IMR-90 (cell line): ENCODE measurements around the gene DYSF. TPM values are rescaled to one million over a fixed set of nuclear protein-coding genes. Genes with fewer than 3 reads are reported as not detected.

Source experiments
- ATAC-seq: fragments of 200-7000 bp; cut with Tn5 transposase; 2 replicates; pipeline ENCODE4 v1.9.1; 2020; ENCODE audit warnings: low read depth, mild to moderate bottlenecking, moderate library complexity
- BruUV-seq: library from RNA; stranded (reverse); fragments of 400-500 nt; replicated peaks from 2 replicates; lab custom pipeline; 2021; lab: Mats Ljungman, UMichigan
- CTCF ChIA-PET: fragments of 300-600 bp; formaldehyde crosslinking; extraction: SDS; loops from one replicate; lab custom pipeline; 2021; ENCODE audit warnings: antibody characterized with exemption; lab: Yijun Ruan, JAX
- POLR2A ChIA-PET: fragments of 300-600 bp; sonication (Branson Sonifier 250); formaldehyde crosslinking; loops from one replicate; lab custom pipeline; 2022; ENCODE audit warnings: antibody characterized with exemption; ENCODE audit not compliant: unreplicated experiment; lab: Charles Lee
- DNase-seq: peaks from one replicate; pipeline ENCODE4 v3.0.0; 2013
- H2AFZ ChIP-seq: replicated peaks from 2 replicates; pipeline ENCODE3; 2013; ENCODE audit warnings: low read length, mild to moderate bottlenecking; ENCODE audit not compliant: poor library complexity
- H2AK5ac ChIP-seq: 2 replicates; pipeline ENCODE4 v1.6.1; 2013; ENCODE audit warnings: low read depth, low read length, inconsistent platforms
- H2AK9ac ChIP-seq: replicated peaks from 2 replicates; pipeline ENCODE3; 2013; ENCODE audit warnings: mild to moderate bottlenecking, low read depth, low read length, moderate library complexity; ENCODE audit not compliant: poor library complexity
- H2BK120ac ChIP-seq: 2 replicates; pipeline ENCODE4 v1.6.1; 2013; ENCODE audit warnings: low read depth, low read length, inconsistent platforms
- H2BK15ac ChIP-seq: 3 replicates; pipeline ENCODE4 v1.6.1; 2013; ENCODE audit warnings: low read depth, low read length, inconsistent platforms
- H2BK20ac ChIP-seq: 2 replicates; pipeline ENCODE4 v1.6.1; 2013; ENCODE audit warnings: low read depth, mild to moderate bottlenecking, inconsistent platforms, low read length, moderate library complexity
- H2BK5ac ChIP-seq: 2 replicates; pipeline ENCODE4 v1.6.1; 2013; ENCODE audit warnings: mild to moderate bottlenecking, low read depth, low read length, inconsistent platforms; ENCODE audit not compliant: poor library complexity, severe bottlenecking
- H3K14ac ChIP-seq: replicated peaks from 2 replicates; pipeline ENCODE4 v1.6.1; 2013; ENCODE audit warnings: low read depth, low read length, inconsistent platforms
- H3K18ac ChIP-seq: 2 replicates; pipeline ENCODE4 v1.6.1; 2013; ENCODE audit warnings: low read depth, low read length, control low read depth
- H3K23ac ChIP-seq: 2 replicates; pipeline ENCODE4 v1.6.1; 2013; ENCODE audit warnings: low read depth, low read length, inconsistent platforms
- H3K27ac ChIP-seq: 2 replicates; pipeline ENCODE4 v1.5.1; 2013; ENCODE audit warnings: mild to moderate bottlenecking, control low read depth, low read length; ENCODE audit not compliant: insufficient read depth
- H3K27me3 ChIP-seq: 2 replicates; pipeline ENCODE4 v1.6.1; 2013; ENCODE audit warnings: low read length; ENCODE audit not compliant: control insufficient read depth, insufficient read depth
- H3K36me3 ChIP-seq: 2 replicates; pipeline ENCODE4 v1.6.1; 2013; ENCODE audit warnings: low read length, mixed read lengths; ENCODE audit not compliant: control insufficient read depth, insufficient read depth
- H3K4ac ChIP-seq: 2 replicates; pipeline ENCODE4 v1.6.1; 2013; ENCODE audit warnings: low read depth, low read length, inconsistent platforms
- H3K4me1 ChIP-seq: 2 replicates; pipeline ENCODE4 v1.6.1; 2013; ENCODE audit warnings: low read length, mixed read lengths; ENCODE audit not compliant: control insufficient read depth, insufficient read depth
- H3K4me2 ChIP-seq: 2 replicates; pipeline ENCODE4 v1.6.1; 2013; ENCODE audit warnings: low read depth, mild to moderate bottlenecking, control low read depth, low read length, moderate library complexity
- H3K4me3 ChIP-seq: 2 replicates; pipeline ENCODE4 v1.5.1; 2013; ENCODE audit warnings: low read depth, mild to moderate bottlenecking, control low read depth, low read length, moderate library complexity; ENCODE audit not compliant: insufficient read depth
- H3K56ac ChIP-seq: 2 replicates; pipeline ENCODE4 v1.6.1; 2013; ENCODE audit warnings: low read length, inconsistent platforms; ENCODE audit not compliant: insufficient read depth; ENCODE audit errors: extremely low read depth
- H3K79me1 ChIP-seq, 2 experiments: 2 replicates each; pipeline ENCODE4 v1.6.1; 2013; ENCODE audit warnings: low read length in 2 of 2, inconsistent platforms in 1 of 2, low read depth in 1 of 2
- H3K9ac ChIP-seq: 2 replicates; pipeline ENCODE4 v1.6.1; 2013; ENCODE audit warnings: low read depth, low read length, control low read depth
- H3K9me1 ChIP-seq: 2 replicates; pipeline ENCODE4 v1.6.1; 2013; ENCODE audit warnings: low read length, inconsistent platforms; ENCODE audit not compliant: insufficient read depth
- H3K9me3 ChIP-seq: 2 replicates; pipeline ENCODE4 v1.6.1; 2013; ENCODE audit warnings: low read length; ENCODE audit not compliant: control insufficient read depth, insufficient read depth
- H4K20me1 ChIP-seq: 2 replicates; pipeline ENCODE4 v1.6.1; 2013; ENCODE audit warnings: low read length, inconsistent platforms; ENCODE audit not compliant: insufficient read depth
- H4K5ac ChIP-seq: 2 replicates; pipeline ENCODE4 v1.6.1; 2013; ENCODE audit warnings: mild to moderate bottlenecking, low read depth, low read length, control low read depth
- H4K8ac ChIP-seq, 2 experiments: 2 replicates each; pipeline ENCODE4 v1.6.1; 2013; ENCODE audit warnings: low read depth in 2 of 2, low read length in 2 of 2, control low read depth in 1 of 2, inconsistent platforms in 1 of 2
- H4K91ac ChIP-seq: 2 replicates; pipeline ENCODE4 v1.6.1; 2013; ENCODE audit warnings: low read depth, low read length, inconsistent platforms; ENCODE audit not compliant: insufficient read depth
- BHLHE40 ChIP-seq: fragments of 150-350 bp; IDR thresholded peaks from 2 replicates; pipeline ENCODE4 v1.6.1; 2016; ENCODE audit warnings: mild to moderate bottlenecking, low read depth, low read length
- CEBPB ChIP-seq: IDR thresholded peaks from 2 replicates; pipeline ENCODE4 v1.6.1; 2012; ENCODE audit warnings: low read depth, low read length, improper control_type of control experiment
- CHD1 ChIP-seq: IDR thresholded peaks from 2 replicates; pipeline ENCODE4 v1.6.1; 2012; ENCODE audit warnings: low read depth, low read length, improper control_type of control experiment
- CTCF ChIP-seq: conservative IDR thresholded peaks from 2 replicates; pipeline ENCODE4 v1.5.1; 2012; ENCODE audit warnings: mild to moderate bottlenecking, low read depth, low read length, improper control_type of control experiment
- FOS ChIP-seq: fragments of 150-350 bp; IDR thresholded peaks from 2 replicates; pipeline ENCODE4 v1.6.1; 2016; ENCODE audit warnings: low read depth, low read length
- MAFK ChIP-seq: IDR thresholded peaks from 2 replicates; pipeline ENCODE4 v1.6.1; 2012; ENCODE audit warnings: low read depth, low read length, improper control_type of control experiment
- MAZ ChIP-seq: IDR thresholded peaks from 2 replicates; pipeline ENCODE4 v1.6.1; 2012; ENCODE audit warnings: low read depth, mild to moderate bottlenecking, low read length, improper control_type of control experiment, moderate library complexity, borderline replicate concordance
- MXI1 ChIP-seq: IDR thresholded peaks from 2 replicates; pipeline ENCODE4 v1.6.1; 2012; ENCODE audit warnings: low read depth, mild to moderate bottlenecking, low read length, moderate library complexity, borderline replicate concordance
- NFE2L2 ChIP-seq: fragments of 150-350 bp; IDR thresholded peaks from 2 replicates; pipeline ENCODE4 v1.6.1; 2016; ENCODE audit warnings: low read depth, mild to moderate bottlenecking, low read length
- POLR2A ChIP-seq: IDR thresholded peaks from 2 replicates; pipeline ENCODE4 v1.6.1; 2012; ENCODE audit warnings: mild to moderate bottlenecking, low read depth, low read length
- RAD21 ChIP-seq: IDR thresholded peaks from 2 replicates; pipeline ENCODE4 v1.6.1; 2012; ENCODE audit warnings: low read length, improper control_type of control experiment
- RCOR1 ChIP-seq: IDR thresholded peaks from 2 replicates; pipeline ENCODE4 v1.6.1; 2012; ENCODE audit warnings: mild to moderate bottlenecking, low read length, improper control_type of control experiment; ENCODE audit not compliant: insufficient replicate concordance
- RFX5 ChIP-seq: IDR thresholded peaks from 2 replicates; pipeline ENCODE4 v1.8.0; 2012; ENCODE audit warnings: low read depth, mild to moderate bottlenecking, low read length, moderate library complexity
- SMC3 ChIP-seq: fragments of 150-350 bp; IDR thresholded peaks from 2 replicates; pipeline ENCODE4 v1.6.1; 2016; ENCODE audit warnings: low read depth, mild to moderate bottlenecking, antibody characterized with exemption, low read length, moderate library complexity
- USF2 ChIP-seq: fragments of 150-350 bp; IDR thresholded peaks from 2 replicates; pipeline ENCODE4 v1.6.1; 2017; ENCODE audit warnings: mild to moderate bottlenecking, antibody characterized with exemption, low read length, low read depth
- WGBS, 2 experiments: methylation state at CpG; one replicate each; pipeline versions ENCODE4 v1.1.5 to v1.1.7; 2013; ENCODE audit warnings: missing lambda C conversion rate in 2 of 2; ENCODE audit not compliant: insufficient read length in 1 of 2; ENCODE audit errors: extremely low coverage in 2 of 2; 5-methylcytosine and 5-hydroxymethylcytosine counted together
- dilution Hi-C: fragments of 300-500 bp; cut with HindIII; formaldehyde crosslinking; loops from one replicate; pipeline ENCODE4 v1.14.3; 2018; ENCODE audit warnings: low sequenced_read_pairs; ENCODE audit not compliant: unreplicated experiment
- in situ Hi-C: fragments of 300-500 bp; cut with MboI; formaldehyde crosslinking; loops from 3 replicates; pipeline ENCODE4 v1.14.3; 2019; ENCODE audit warnings: low sequenced_read_pairs, inconsistent platforms, mixed read lengths
- intact Hi-C: fragments of 100-400 bp; cut with micrococcal nuclease; formaldehyde crosslinking; loops from 2 replicates; pipeline ENCODE4 v1.10.0; 2022
- polyA plus RNA-seq, 3 experiments: library from polyadenylated mRNA; depleted of rRNA; stranded (reverse); fragments of >200 nt; gene quantifications; 2 replicates each; pipeline ENCODE4 v1.2.3, GENCODE V29; 2012; ENCODE audit warnings: low replicate concordance in 1 of 3
- total RNA-seq: library from RNA; depleted of rRNA; stranded (reverse); fragments of >200 nt; gene quantifications from 2 replicates; pipeline ENCODE4 v1.2.3, GENCODE V29; 2012
- TF ChIP-seq, protein P1 (sequence below): fragments of 150-350 bp; IDR thresholded peaks from 2 replicates; pipeline ENCODE4 v1.6.1; 2016; ENCODE audit warnings: low read depth, mild to moderate bottlenecking, low read length, moderate library complexity, borderline replicate concordance

Gene DYSF
- total and polyA plus RNA-seq, 2 of the 4 experiments (the other 2 are of a cell fraction), result 0.09 to 0.18 TPM

- ChIA-PET CTCF (no interaction called here), POLR2A (no interaction called here)
- no TSS peak for BruUV-seq
- Histone ChIP-seq H3K14ac (no peak overlapping the region), H3K9me1 (no peaks in the 10 kb centered on the region), H3K4me2 (no peak overlapping the region), H3K4me1 (no peaks in the 10 kb centered on the region), H2AK5ac (no peak overlapping the region), H3K4me3 (no peak overlapping the region), H4K91ac (no peak overlapping the region), H3K27me3 (peaks cover 7% of the 10 kb centered on the region), H3K79me1 (no peaks in the 10 kb centered on the region), H4K5ac (no peak overlapping the region), H3K9ac (no peak overlapping the region), H2BK20ac (no peak overlapping the region), H3K4ac (no peak overlapping the region), H3K56ac (no peak overlapping the region), H2AFZ (no peak overlapping the region), H2AK9ac (no peak overlapping the region), H3K9me3 (no peaks in the 10 kb centered on the region), H3K27ac (no peak overlapping the region), H2BK15ac (no peak overlapping the region), H3K36me3 (no peaks in the 10 kb centered on the region), H4K8ac (no peak overlapping the region), H4K20me1 (no peaks in the 10 kb centered on the region), H3K23ac (no peak overlapping the region), H3K18ac (no peak overlapping the region), H2BK5ac (no peak overlapping the region), H2BK120ac (no peak overlapping the region)
- in situ Hi-C loops (no loop called here), dilution Hi-C loops (no loop called here), intact Hi-C loops (no loop called here)
- TF ChIP-seq CTCF (no peak), RFX5 (no peak), RAD21 (no peak), FOS (no peak), RCOR1 (no peak), BHLHE40 (no peak), CHD1 (no peak), POLR2A (no peak), NFE2L2 (no peak), MAFK (no peak), MAZ (no peak), SMC3 (no peak), USF2 (no peak), MXI1 (no peak), CEBPB (no peak)
- TF ChIP-seq, protein P1, sequence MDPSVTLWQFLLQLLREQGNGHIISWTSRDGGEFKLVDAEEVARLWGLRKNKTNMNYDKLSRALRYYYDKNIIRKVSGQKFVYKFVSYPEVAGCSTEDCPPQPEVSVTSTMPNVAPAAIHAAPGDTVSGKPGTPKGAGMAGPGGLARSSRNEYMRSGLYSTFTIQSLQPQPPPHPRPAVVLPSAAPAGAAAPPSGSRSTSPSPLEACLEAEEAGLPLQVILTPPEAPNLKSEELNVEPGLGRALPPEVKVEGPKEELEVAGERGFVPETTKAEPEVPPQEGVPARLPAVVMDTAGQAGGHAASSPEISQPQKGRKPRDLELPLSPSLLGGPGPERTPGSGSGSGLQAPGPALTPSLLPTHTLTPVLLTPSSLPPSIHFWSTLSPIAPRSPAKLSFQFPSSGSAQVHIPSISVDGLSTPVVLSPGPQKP, result no peak
- DNase-seq (no peak), ATAC-seq (no peak)
- WGBS, 2 experiments, result 56% methylated on average over 4 of the region's 6 CpGs; no CpG with 5 or more reads in 1 of the 2 experiments
Observed at GRCh38 chr2:71671203-71671854, 218.0 kb downstream of the DYSF start.
